ENCODE results near the gene TSPOAP1.

TSPOAP1 gene

DNA sequence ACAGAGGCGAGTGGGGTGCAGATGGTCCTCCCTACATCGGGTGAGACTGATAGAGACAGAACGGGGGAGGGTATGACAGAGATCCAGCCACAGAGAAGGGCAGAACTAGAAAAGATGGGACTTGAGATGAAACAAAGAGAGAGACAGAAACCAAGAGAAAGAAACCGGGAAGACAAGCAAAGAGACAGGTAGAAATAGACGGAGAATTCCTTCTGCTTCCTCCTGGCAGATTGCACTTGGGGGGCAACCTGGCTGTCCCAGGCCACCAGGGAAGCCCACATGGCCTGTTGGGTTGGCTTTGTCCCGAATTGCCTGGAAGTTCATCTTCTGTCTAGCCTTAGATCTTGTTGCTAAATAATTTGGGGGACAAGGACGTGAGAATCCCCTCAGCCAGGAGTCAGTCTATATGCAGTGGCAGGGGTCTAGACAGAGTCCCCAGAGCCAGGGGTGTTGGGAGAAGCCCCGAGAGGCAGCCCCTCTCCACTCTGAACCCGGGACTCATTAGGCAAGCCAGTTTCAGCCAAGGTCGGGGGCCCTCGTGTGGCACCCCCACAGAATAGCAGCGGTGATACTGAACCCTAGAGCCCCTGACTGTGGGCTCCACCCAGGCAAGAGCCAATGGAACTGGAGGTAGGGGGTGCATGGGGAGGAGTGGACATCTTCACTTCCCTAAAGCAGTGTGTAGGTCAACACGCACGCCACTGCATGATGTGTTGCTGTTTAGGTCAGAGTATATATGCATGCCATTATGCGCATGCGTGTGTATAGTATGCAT lies 627 bp upstream of the TSPOAP1 start:
- DNase-seq (ENCODE audit: low spot score) = no peak

DNA sequence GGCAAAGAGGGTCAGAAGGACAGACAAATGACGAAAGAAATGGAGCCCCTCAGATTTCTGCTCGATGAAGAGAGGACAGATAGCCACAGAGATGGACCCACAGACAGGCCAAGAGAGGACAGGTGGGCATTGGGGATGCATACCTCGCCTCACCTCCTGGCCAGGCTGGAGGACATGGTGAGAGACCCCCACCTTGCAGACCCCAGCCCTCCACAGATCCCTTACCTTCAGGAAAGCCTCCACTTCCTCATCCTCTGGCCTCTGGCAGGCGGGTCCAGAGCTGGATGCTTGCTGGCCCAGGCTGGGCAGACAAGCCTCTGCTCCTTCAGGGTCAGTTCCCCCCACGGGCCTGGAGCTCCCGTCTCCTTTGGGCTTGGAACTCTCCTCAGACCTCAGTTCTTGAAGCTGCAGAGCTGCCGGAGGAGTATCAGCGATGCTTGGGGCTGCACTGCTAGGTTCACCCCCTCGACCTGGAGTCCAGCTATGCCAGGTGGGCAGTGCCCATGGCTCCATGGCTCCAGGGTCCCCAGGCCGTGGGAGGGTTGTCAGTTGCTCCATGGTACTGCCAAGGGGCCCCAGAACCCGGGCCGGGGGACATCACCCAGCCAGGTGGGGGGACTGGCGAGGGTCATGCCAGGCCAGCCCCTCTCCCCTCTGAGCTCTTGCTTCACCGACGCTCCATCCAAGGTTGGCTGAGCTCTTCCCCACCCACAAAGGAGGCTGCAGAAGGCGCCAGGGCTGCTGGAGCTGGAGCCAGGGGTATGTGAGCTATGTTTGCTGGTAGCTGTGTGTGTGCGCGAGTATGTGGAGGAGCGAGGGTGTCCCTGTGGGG lies 1.0 kb downstream of the TSPOAP1 start:
- DNase-seq (ENCODE audit: low spot score) = no peak

DNA sequence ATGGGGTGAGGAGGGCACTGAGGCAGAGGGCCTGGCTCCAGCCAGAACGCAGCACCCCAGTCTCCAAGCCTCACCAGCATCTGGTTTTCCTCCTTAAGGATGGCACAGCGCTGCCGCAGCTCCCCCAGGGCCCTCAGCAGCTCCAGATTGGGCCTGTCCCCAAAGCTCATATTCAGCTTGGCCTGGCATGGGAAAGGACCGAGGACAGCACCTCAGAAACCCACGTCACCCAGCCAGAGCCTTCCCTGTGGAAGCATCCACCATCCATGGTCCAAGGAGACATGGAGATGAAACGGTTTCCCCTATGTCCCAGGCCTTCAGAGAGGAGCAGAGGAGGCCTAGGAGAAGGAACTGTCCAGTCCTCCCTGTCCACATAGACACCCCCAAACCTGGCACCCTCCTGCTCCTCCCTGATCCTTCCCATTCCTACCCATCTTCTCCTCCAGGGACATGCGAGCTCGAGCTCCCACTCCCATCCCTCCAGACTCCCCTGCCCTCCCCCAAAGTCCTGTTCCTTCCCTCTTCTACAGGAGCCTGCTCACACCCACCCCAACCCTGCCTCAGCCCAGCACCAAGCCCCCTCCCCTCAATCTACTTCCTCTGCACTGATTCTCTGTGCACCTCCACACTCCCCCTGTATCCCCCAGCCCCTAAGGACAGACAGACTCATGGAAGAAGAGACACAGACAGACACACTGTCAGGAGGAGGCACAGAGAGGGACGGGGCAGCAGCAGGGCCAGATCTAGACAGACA lies 1.8 kb downstream of the TSPOAP1 start:
- DNase-seq (ENCODE audit: low spot score) = no peak

DNA sequence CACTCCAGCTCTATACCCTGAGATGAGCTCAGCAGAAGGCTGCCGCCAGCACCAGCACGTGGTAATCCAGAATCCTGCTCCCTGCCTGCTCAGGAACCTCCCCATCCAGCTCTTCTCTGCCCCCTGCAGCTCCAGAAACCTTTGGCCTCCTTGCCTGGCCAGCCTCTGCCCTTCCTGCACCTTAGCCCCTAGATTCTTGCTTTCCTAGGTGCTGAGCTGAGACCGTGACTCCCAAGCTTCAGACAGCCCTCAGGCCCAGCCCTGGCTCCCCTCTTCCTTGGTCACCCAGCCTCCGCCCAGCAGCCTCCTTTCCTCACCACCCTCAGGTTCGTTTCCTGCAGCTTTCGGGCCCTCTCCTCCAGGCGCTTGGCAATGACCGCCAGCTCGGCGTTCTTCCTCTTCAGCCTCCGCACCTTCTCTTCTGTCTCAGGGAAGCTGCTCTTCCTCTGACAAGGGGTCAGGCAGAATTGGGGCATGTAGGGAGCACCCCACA lies 2.6 kb downstream of the TSPOAP1 start:
- no peak for DNase-seq (ENCODE audit: low spot score)

DNA sequence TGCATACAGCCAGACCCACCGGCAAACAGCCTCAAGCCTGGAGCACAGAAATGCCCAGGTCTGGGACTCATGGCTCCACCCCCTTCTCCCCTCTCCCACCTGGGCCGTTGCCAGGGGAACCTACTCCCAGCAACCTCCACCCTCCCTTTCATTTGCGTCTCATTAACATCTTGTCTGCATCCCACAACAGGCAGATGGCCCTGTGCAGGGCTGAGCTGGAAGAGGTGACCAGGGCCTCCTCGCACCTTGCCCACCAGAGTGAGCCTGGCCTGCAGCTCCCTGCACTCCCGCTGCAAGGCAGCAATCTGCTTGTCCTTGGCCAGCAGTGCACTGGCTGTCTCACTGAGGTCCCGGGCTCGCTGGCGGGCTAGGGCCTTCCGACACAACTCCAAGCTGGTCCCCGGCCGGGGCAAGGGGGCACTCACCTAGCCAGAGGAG lies 3.3 kb downstream of the TSPOAP1 start:
- DNase-seq (ENCODE audit: low spot score) = no peak

DNA sequence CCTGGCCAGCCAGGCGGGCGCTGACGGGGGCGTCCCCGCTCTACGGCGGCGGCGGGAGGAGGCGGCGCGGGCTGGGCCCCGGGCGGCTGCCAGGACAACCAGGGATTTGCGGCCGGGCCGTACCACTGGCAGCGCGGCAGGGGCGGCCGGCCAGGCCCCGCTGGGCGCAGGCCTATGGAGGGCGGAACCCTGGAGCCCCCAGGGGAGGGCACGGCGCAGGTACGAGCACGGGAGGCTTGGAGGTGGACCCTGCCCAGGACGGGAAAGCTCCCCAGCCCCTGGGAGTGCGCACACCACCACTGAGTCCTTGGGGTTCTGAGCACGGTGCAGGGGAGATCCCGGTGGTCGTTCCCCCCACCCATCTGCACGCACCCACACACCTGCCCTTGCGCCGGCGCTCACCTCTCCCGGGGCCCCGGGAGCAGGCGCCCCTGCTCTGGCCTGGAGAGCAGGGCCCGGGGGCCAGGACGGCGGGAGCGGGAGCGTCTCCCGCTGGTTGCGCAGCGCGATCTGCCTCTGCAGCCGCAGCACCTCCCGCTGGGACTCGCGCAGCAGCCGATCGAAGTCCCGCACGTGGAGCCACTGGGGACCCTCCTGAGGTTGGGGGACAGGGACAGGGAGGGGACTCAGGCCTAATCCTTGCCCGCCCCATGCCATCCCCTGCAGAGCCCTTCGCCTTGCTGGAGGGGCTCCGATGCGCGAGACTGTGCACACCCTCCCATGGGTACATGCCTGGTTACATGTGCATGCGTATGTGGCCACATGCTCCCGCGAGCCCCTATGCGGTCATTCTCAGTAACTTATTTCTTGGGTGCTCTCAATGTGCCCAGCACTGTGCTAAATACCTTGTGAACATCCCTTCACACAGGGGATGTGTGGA lies 3.9 kb downstream of the TSPOAP1 start:
- no peak for DNase-seq (ENCODE audit: low spot score)

DNA sequence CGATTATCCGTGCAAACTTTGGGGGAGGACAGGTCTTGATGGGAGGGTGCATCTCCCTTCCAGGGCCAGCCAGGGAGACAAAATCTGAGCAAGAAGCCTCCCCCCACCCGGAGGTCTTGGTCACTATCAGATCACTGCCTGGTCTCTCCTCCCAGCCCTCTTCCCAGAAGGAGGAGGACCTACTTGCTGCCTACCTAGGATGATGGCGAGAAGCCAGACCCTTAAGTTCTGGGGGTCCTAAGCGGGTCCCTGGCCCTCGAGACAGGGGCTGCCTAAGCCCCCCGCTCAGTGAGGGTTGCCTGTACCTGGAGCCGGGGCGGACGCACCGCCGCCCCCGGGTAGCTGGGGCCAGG lies 4.6 kb downstream of the TSPOAP1 start:
- DNase-seq (ENCODE audit: low spot score) = no peak

DNA sequence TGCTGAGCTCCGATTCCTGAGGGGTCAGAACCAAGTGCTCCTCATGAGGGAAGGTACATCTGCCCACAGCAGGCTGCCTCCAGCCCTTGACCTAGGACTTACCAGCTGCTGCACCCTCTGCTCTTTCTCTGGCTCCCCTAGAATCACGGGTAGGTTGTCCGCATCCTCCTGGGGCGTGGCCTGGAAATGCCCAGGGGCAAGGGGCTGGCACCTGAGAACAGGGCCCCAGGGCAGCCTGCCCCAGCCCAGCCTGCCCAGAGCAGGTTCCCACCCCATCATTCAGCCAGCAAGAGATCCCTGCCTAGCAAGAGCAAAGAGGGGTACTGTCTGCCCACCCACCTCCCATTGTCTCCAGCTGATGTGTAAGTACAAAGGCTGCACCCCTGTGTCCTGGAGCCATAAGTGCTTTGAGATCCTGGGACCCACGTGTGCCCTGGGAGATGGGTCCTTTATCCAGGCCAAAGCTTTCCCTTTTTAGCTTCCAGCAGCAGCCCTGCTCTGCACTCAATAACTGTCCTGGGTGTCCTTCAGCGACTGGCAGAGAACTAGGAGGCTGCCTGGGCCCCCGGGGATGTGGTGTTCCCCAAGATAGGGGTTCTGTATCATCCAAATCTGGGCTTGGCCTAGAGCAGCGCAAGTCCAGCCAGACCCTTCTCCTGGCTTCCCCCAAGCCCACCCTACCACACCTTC lies 5.1 kb downstream of the TSPOAP1 start:
- no peak for DNase-seq (ENCODE audit: low spot score)

DNA sequence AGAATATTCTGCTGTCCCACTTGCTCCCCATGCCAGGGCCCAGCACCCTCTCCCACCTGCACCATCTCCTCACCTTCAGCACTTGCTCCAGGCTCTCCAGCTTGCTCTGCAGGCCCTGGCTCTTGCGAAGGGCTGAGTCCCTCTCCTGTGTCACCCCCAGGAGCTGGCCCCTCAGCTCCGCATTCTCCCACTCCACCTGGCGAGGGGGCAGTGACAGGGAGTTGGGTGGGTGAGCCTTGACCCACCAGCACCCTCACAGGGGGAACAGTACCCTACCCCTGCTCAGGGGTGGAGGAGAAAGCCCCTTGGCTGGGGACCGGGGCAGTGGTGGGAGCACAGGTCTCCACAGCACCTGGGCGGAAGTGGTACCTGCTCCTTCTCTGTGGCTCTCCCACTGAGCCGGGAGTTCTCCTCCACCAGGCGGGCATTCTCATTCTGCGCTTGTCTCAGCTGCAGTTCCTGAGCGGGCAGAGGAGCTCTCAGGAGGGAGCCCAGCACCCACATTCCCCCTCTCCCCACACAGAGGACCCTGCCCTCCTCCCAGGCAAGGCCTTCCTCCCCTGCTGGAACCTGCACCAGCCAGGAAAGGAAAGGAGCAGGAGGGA lies 5.9 kb downstream of the TSPOAP1 start:
- DNase-seq (ENCODE audit: low spot score) = no peak

DNA sequence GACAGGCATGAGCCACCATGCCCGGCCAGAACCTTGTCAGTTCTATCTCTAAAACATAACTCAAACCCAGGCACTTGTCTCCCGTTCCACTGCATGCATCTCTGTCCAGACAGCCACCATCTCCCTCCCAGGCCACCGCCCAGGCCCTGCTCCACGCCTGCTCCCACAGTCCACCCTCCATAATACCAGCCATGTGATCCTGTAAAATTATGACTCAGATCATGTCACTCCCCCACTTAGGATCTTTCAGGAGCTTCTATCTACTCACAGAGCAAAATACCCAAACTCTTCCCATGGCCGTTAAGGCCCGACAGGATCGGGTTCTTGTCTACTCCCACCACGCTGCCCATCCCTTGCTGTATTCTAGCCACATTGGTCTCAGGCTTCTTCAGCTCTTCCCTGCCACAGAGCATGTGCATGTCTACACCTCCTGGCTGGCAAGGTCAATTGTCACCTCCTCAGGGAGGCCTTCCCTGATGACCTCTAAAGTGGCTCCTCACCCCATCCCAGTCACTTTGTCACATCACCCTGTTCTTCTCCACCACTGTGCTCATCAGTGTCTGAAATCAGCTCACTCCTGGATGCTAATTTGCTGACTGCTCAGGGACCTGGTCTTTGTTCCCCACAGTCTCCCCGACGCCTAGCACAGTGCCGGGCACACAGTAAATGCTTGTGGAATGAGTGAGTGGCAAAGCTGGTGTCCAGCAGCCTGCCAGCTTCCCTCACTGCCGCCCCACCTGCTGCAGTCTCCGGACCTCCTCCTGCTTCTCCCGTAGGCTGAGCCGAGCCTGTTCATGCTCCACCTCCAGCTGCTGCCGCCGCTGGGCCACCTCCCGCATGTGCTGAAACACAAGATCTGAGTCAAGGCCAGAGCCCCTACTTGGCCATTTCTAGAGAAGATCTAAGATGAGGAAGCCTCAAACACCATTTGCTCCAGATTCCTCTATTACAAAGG lies 6.7 kb downstream of the TSPOAP1 start:
- DNase-seq (ENCODE audit: low spot score) = peak; percentile 22

DNA sequence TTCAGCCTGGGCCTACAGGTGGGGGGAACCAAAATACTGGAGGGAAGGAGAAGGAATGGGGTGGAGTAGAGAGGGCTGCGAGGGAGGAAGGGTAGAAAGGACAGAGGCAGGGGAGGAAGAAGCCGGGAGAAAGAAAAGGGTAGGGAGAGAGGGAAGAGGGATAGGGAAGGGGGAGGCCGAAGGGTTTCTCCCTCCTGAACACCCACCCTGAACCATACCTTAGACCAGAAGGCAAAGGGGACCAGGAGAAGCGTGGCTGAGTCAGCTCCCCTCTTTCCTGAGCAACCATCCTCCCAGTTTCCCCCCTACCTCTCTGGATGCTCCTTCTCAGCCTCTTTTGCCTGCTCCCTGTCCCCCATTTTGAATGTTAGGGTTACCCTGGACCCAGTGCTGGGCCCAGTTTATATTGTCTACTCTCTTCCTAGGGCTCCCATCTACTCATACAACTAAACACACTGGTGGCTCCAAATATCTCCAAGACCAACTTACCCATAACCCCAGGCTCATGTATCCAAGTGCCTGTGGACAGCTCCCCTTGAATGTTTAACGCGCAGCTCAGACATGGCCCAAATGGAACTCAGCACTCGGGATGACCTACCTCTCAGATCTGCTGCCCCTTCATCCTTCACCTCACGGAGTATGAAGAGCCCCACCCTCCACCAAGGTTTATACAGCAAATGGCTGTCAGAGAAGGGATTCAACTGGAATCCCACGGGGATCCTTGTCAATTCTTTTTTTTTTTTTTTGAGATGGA lies 7.8 kb downstream of the TSPOAP1 start:
- DNase-seq (ENCODE audit: low spot score) = no peak

DNA sequence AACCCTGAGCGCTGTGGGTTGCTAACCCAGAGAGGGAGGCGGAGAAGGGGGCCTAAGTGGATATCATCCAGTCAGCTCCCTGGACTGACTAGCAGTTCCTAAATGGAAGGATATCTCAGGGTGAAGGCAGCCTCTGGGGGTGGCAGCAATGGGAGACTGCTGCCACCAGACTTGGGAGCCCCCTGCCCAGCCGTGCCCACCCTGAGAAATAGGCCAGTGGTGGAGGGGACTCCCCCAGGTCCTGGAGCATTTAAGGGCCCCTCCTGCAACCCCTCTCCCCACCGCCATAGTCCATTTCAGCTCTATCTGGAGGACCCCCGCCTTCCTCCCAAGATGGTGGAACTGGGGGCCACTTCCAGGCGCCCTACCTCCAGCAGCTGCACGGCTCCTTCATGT lies 8.4 kb downstream of the TSPOAP1 start:
- DNase-seq (ENCODE audit: low spot score) = no peak

DNA sequence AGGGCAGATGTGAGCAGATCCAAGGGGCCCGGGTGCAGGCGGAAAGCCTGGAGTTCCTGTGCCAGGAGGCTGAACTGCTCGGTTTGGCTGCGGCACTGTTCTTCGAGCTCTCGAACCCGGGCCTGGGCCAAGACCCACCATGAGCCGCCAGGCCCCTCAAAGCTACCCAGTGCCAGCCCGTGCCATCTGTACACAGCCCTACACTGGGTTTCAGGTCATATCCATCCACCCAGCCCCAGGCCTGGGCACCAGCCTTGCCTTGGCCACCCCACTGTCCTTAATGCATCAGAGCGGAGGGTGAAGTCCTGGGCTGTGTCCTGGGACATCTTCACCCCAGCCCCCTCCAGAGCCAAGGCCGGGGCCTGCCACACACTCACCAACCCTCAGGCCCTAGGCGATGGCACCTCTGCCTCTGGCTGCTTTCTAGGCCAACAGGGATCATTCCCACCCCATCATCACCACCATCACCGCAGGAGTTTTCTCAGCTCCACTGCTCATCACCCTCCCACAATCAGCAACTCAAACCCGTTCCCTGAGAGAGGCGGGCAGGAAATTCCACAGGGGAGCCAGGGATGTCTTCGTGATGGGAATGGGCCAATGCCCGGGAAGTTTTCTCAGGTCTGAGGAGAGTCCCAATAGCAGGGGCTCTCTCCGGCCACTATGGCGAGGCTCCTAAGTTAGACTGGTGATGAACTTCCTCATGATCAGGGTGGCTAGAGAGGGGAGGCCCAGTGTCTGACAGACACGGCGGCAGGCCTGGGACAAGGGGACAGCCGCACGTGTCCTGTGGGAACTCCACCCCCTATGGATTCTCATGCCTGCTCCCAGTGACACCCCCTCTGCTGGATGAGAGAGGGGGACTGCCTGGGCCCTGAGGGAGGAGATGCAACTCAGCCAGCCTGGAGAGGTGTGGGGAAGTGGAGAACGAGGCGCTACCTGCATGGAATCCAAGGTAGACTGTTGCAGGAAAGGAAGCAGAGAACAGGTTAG lies 9.1 kb downstream of the TSPOAP1 start:
- no peak for DNase-seq (ENCODE audit: low spot score)

DNA sequence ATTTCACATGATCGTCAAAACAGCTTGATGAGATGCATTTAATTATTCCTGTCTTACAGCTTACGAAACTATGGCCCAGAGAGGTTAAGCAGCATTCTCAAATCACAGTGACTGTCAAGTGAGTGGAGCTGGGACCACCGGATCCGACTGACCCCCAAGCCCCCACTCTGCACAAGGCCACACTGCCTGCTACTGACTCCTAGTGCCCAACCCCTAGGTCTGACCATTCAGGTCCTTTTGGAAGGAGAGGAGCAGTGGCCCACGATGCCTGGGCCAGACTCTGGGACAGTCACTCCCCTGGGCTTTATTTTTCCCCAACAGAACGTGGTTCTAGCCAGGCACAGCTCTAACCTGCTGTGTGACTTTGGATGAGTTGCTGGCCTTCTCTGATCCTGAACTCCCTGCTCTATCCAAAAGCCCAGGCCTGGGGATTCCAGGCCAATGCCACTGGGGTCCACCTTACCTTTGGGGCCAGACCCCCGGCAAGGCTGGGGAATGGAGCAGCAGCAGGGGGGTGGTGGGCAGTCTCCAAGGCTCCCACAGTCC lies 9.9 kb downstream of the TSPOAP1 start:
- DNase-seq (ENCODE audit: low spot score) = no peak

DNA sequence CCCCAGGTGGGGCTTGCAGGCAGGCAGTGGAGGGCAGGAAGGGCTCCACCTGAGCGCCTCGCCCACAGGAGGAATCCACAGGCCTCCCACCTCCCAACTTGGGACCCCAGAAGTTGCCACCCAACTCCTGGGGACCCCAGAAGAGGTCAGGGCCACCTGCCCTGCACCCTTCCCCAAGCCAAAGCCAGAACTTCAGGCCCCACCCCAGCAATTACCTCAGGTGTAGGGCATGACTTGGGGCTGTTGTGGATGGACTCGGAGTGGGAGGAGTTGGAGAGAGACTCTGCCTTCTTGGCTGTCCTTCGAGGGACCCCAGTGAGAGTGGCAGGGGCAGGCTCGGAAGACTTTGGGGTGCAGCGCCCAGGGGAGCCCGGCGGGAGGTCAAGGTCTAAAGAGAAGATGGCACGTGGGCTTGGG lies 10.5 kb downstream of the TSPOAP1 start:
- DNase-seq (ENCODE audit: low spot score) = no peak

DNA sequence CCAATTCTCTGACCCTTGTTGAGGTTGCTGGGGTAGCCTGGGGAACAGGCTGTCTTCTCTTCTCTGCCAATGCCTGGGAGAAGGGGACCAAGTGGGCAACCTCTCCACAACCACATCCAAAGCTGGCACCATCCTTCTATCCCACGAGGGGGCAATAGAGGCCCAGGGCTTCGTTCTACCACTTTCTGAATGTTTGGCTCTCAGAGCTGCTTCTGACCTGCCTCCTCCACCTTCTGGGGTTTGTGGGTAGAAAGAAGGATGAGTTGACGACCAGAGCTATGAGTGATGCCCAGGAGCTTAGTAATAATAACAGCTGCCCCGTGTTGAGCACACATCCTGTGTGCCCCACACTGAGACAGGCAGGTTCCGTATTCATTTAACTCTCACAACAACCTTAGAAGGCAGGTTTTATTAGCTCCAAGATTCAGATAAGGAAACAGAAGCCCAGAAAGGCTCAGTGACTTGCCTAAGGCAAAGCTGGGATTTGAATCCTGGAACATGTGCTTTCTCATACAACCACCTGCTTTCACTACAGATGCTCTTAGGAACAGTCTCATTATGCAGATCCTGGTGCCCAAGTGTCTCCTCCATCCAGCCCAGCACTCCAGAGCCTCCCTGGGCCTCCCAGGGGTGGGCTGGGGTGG lies 11.1 kb downstream of the TSPOAP1 start:
- DNase-seq (ENCODE audit: low spot score) = peak; percentile 82
